ENCODE results near the gene BTAF1. TPM values are rescaled to one million over a fixed set of nuclear protein-coding genes. Genes with fewer than 3 reads are reported as not detected.

Gene BTAF1
- total and polyA plus RNA-seq, 7 donors = 4.5 to 14.7 (median 9.8) TPM

Other genes with a start within 250 kb of the BTAF1 start
- 10 to 100 TPM; 29.8 to 49.5 (median 35.8) TPM for gene TNKS2, start 125.3 kb upstream of the BTAF1 start, total RNA-seq
- gene TNKS2, start 125.3 kb upstream of the BTAF1 start, polyA plus RNA-seq = 10 to 100 TPM in 2 of 3 donors, 1 to 10 TPM in 1; 6.3 to 20.8 (median 11.8) TPM
- gene FGFBP3, start 14.3 kb upstream of the BTAF1 start, total RNA-seq = 1 to 10 TPM in 1 of 4 donors, under 1 TPM in 3; 0.41 to 2.2 (median 0.71) TPM
- gene FGFBP3, start 14.3 kb upstream of the BTAF1 start, polyA plus RNA-seq = under 1 TPM; 0.41 to 0.66 (median 0.56) TPM